Astrocyte (in vitro differentiated cells and primary cell): Measurements from ENCODE around the gene CATSPERB. TPM values are rescaled to one million over a fixed set of nuclear protein-coding genes. Genes with fewer than 3 reads are reported as not detected.
"Not testable (repeated sequence)": the region's sequence is repeated elsewhere in the genome, so short reads cannot be mapped to it uniquely, and the experiment has no call there.

Experiments used
- DNase-seq: peaks from one replicate; pipeline ENCODE4 v3.0.0-alpha.2; 2010; ENCODE audit warnings: low read depth
- FAIRE-seq: peaks from 2 replicates; lab custom pipeline; 2011; peaks lifted over from hg19 to GRCh38; lab: Jason Lieb, UNC
- H2AFZ ChIP-seq: 2 replicates; pipeline ENCODE4 v1.6.0; 2012; ENCODE audit warnings: low read depth, low read length, inconsistent platforms
- H3K27ac ChIP-seq: 2 replicates; pipeline ENCODE4 v1.5.1; 2011; ENCODE audit warnings: low read depth, low read length, inconsistent platforms
- H3K27me3 ChIP-seq: 2 replicates; pipeline ENCODE4 v1.6.0; 2011; ENCODE audit warnings: low read length, inconsistent platforms; ENCODE audit not compliant: insufficient read depth
- H3K36me3 ChIP-seq: 2 replicates; pipeline ENCODE4 v1.5.1; 2011; ENCODE audit warnings: low read length, inconsistent platforms; ENCODE audit not compliant: insufficient read depth
- H3K4me1 ChIP-seq: 2 replicates; pipeline ENCODE4 v1.5.1; 2011; ENCODE audit warnings: low read length, inconsistent platforms; ENCODE audit not compliant: insufficient read depth
- H3K4me2 ChIP-seq: 2 replicates; pipeline ENCODE4 v1.6.0; 2012; ENCODE audit warnings: low read length, inconsistent platforms
- H3K4me3 ChIP-seq: 2 replicates; pipeline ENCODE4 v1.5.1; 2011; ENCODE audit warnings: low read depth, mild to moderate bottlenecking, low read length, inconsistent platforms; ENCODE audit not compliant: insufficient read depth
- H3K79me2 ChIP-seq: 2 replicates; pipeline ENCODE4 v1.6.0; 2012; ENCODE audit warnings: mild to moderate bottlenecking, low read length, inconsistent platforms; ENCODE audit not compliant: insufficient read depth
- H3K9ac ChIP-seq: 2 replicates; pipeline ENCODE4 v1.6.0; 2012; ENCODE audit warnings: mild to moderate bottlenecking, low read length, inconsistent platforms
- H3K9me3 ChIP-seq: 2 replicates; pipeline ENCODE4 v1.5.1; 2012; ENCODE audit warnings: low read depth, mild to moderate bottlenecking, low read length, inconsistent platforms; ENCODE audit not compliant: insufficient read depth
- H4K20me1 ChIP-seq: 2 replicates; pipeline ENCODE4 v1.6.0; 2012; ENCODE audit warnings: low read length, inconsistent platforms; ENCODE audit not compliant: insufficient read depth
- H3K27ac Mint-ChIP-seq: one replicate; pipeline ENCODE4 v1.8.0; 2021; ENCODE audit warnings: mild to moderate bottlenecking, mixed read lengths; ENCODE audit not compliant: unreplicated experiment
- H3K27me3 Mint-ChIP-seq: one replicate; pipeline ENCODE4 v1.8.0; 2021; ENCODE audit warnings: low read depth, mixed read lengths; ENCODE audit not compliant: unreplicated experiment
- H3K36me3 Mint-ChIP-seq: one replicate; pipeline ENCODE4 v1.8.0; 2021; ENCODE audit warnings: low read depth, mixed read lengths; ENCODE audit not compliant: unreplicated experiment
- H3K4me1 Mint-ChIP-seq: one replicate; pipeline ENCODE4 v1.8.0; 2021; ENCODE audit warnings: low read depth, mixed read lengths; ENCODE audit not compliant: unreplicated experiment
- H3K4me3 Mint-ChIP-seq: one replicate; pipeline ENCODE4 v1.8.0; 2021; ENCODE audit warnings: mild to moderate bottlenecking, moderate library complexity, mixed read lengths; ENCODE audit not compliant: unreplicated experiment
- H3K9me3 Mint-ChIP-seq: one replicate; pipeline ENCODE4 v1.8.0; 2021; ENCODE audit warnings: mild to moderate bottlenecking, mixed read lengths; ENCODE audit not compliant: unreplicated experiment
- EZH2 ChIP-seq: IDR thresholded peaks from 2 replicates; pipeline ENCODE4 v1.6.1; 2012; ENCODE audit warnings: mild to moderate bottlenecking, low read length, inconsistent platforms; ENCODE audit not compliant: insufficient read depth
- total RNA-seq: library from RNA; stranded (reverse); gene quantifications from 2 replicates; pipeline ENCODE4 v1.2.1, GENCODE V29; 2021
- TF ChIP-seq, protein P1 (sequence below): IDR thresholded peaks from 2 replicates; pipeline ENCODE4 v1.5.1; 2011; ENCODE audit warnings: low read depth, mild to moderate bottlenecking, inconsistent platforms, low read length, moderate library complexity; ENCODE audit not compliant: insufficient read depth

The CATSPERB gene
- total RNA-seq, 1 donor from 2014 or later = 0.11 TPM

DNA sequence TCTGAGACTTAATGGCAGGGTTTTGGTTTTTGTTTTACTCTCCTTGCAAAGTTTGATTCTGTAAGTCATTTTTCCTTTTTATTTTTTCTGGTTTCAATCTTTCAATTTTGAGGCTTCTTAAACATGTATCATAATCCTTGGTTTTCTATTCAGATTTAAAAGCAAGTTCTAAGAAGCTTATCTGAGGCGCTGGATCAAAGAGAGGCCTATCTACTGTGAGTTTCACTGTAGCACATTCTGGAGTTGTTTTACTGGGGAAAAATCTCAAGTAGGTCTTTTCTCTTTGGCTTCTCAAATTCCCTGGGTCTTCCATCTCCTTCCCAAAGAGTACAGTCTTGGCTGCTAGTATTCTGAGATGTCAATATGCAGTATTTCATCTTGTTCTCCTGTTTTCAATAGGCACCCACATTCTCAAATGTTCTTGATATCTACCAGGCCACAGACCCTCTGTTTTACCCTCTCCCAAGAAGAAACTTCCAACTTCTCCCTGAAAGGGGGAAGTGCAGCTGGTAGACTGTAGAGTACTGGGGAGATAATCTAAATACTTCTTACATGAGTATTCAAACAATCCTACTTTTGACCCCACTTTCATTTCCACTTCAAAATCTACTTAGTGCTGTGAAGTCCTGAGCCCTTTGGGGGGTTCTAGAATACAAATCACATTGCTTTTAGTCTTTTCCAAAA lies 10.9 kb upstream of the CATSPERB start:
- Histone ChIP-seq H3K27me3 (no peaks in the 10 kb centered on the region), H2AFZ (no peak overlapping the region), H3K4me3 (no peak overlapping the region), H3K79me2 (no peaks in the 10 kb centered on the region), H3K4me1 (no peaks in the 10 kb centered on the region), H3K36me3 (no peaks in the 10 kb centered on the region), H3K4me2 (no peak overlapping the region), H3K27ac (no peak overlapping the region), H4K20me1 (no peaks in the 10 kb centered on the region), H3K9ac (no peak overlapping the region), H3K9me3 (no peaks in the 10 kb centered on the region)
- H3K27ac Mint-ChIP-seq = no peak overlapping the region
- H3K9me3 Mint-ChIP-seq = no peaks in the 10 kb centered on the region
- H3K27me3 Mint-ChIP-seq = no peaks in the 10 kb centered on the region
- DNase-seq = no peak
- no peak for TF ChIP-seq EZH2
- TF ChIP-seq, protein P1, sequence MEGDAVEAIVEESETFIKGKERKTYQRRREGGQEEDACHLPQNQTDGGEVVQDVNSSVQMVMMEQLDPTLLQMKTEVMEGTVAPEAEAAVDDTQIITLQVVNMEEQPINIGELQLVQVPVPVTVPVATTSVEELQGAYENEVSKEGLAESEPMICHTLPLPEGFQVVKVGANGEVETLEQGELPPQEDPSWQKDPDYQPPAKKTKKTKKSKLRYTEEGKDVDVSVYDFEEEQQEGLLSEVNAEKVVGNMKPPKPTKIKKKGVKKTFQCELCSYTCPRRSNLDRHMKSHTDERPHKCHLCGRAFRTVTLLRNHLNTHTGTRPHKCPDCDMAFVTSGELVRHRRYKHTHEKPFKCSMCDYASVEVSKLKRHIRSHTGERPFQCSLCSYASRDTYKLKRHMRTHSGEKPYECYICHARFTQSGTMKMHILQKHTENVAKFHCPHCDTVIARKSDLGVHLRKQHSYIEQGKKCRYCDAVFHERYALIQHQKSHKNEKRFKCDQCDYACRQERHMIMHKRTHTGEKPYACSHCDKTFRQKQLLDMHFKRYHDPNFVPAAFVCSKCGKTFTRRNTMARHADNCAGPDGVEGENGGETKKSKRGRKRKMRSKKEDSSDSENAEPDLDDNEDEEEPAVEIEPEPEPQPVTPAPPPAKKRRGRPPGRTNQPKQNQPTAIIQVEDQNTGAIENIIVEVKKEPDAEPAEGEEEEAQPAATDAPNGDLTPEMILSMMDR = no peak
- FAIRE-seq = no peak
- no peaks in the 10 kb centered on the region for H3K4me1 Mint-ChIP-seq
- no peaks in the 10 kb centered on the region for H3K36me3 Mint-ChIP-seq
- H3K4me3 Mint-ChIP-seq = no peak overlapping the region

DNA sequence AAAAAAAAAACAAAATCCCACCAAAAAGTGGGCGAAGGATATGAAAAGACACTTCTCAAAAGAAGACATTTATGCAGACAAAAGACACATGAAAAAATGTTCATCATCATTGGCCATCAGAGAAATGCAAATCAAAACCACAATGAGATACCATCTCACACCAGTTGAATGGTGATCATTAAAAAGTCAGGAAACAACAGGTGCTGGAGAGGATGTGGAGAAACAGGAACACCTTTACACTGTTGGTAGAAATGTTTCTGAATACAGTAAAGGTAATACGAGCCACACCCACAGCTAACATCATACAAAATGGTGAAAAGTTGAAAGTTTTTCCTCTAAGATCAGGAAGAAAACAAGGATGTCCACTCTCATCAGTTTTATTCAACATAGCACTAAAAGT lies 8.0 kb upstream of the CATSPERB start:
- H3K9me3 Mint-ChIP-seq, H3K79me2 ChIP-seq, H3K4me1 ChIP-seq, H4K20me1 ChIP-seq, FAIRE-seq, DNase-seq, H3K36me3 ChIP-seq, H3K27me3 ChIP-seq, H3K9ac ChIP-seq, H3K36me3 Mint-ChIP-seq, H3K4me3 ChIP-seq, H3K9me3 ChIP-seq, H3K4me2 ChIP-seq, H3K4me3 Mint-ChIP-seq, H3K27ac Mint-ChIP-seq, H2AFZ ChIP-seq, H3K4me1 Mint-ChIP-seq, H3K27ac ChIP-seq, H3K27me3 Mint-ChIP-seq: not testable (repeated sequence)

DNA sequence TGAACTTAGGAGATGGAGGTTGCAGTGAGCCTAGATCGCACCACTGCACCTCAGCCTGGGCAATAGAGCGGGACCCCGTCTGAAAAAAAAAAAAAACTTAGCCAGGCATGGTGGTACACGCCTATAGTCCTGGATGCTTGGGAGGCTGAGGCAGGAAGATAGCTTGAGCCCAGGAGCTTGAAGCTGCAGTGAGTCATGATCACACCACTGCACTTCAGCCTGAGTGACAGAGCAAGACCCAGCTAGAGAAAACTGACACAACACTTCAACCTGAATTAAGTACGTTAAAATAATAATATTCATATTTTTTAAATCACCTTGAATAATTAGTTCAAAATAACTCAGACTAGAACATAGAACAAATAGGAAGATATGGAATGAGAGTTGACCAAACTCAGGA lies 5.7 kb upstream of the CATSPERB start:
- no peak overlapping the region for H2AFZ ChIP-seq
- H3K9me3 Mint-ChIP-seq = no peaks in the 10 kb centered on the region
- no peak overlapping the region for H3K27ac ChIP-seq
- no peak overlapping the region for H3K4me3 ChIP-seq
- H3K4me1 ChIP-seq = no peaks in the 10 kb centered on the region
- H3K27me3 ChIP-seq = no peaks in the 10 kb centered on the region
- no peaks in the 10 kb centered on the region for H3K27me3 Mint-ChIP-seq
- H3K36me3 Mint-ChIP-seq = no peaks in the 10 kb centered on the region
- TF ChIP-seq EZH2 = no peak
- TF ChIP-seq, protein P1 = no peak
- no peak overlapping the region for H3K4me2 ChIP-seq
- H3K27ac Mint-ChIP-seq = no peak overlapping the region
- peaks cover 5% of the 10 kb centered on the region for H3K4me1 Mint-ChIP-seq
- no peak overlapping the region for H3K4me3 Mint-ChIP-seq
- no peaks in the 10 kb centered on the region for H3K79me2 ChIP-seq
- H3K9ac ChIP-seq = no peak overlapping the region
- H3K9me3 ChIP-seq = no peaks in the 10 kb centered on the region
- DNase-seq (no peak), FAIRE-seq (no peak)
- H4K20me1 ChIP-seq = no peaks in the 10 kb centered on the region
- H3K36me3 ChIP-seq = no peaks in the 10 kb centered on the region
